AG09319 (cell line): ENCODE results near the gene CXorf38.

Experiments used
- DNase-seq: peaks from one replicate; pipeline ENCODE4 v3.0.0-alpha.2; 2010; ENCODE audit warnings: low read depth; ENCODE audit errors: extremely low read depth
- TF ChIP-seq, protein P1 (sequence below): IDR thresholded peaks from 2 replicates; pipeline ENCODE4 v1.5.1; 2011; ENCODE audit warnings: low read depth, mild to moderate bottlenecking, inconsistent platforms, low read length, moderate library complexity

CXorf38 gene

DNA sequence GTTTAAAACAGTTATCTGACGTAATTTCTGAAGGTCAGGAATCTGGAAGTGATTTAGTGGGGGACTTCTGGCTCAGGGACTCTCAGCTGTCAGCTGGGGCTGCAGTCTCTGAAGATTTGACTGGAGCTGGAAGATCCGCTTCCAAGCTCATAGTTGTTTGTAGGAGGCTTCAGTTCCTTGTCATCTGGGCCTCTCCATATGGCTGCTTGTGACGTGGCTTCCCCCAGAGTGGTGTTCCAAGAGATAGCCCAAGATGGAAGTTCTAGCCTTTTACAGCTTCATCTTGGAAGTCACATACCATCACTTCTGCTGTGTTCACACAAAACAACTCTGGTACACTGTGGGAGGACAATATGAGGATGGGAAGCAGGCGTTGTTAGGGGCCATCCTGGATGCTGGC is 22.1 kb downstream of the CXorf38 start:
- DNase-seq = no peak
- TF ChIP-seq, protein P1, sequence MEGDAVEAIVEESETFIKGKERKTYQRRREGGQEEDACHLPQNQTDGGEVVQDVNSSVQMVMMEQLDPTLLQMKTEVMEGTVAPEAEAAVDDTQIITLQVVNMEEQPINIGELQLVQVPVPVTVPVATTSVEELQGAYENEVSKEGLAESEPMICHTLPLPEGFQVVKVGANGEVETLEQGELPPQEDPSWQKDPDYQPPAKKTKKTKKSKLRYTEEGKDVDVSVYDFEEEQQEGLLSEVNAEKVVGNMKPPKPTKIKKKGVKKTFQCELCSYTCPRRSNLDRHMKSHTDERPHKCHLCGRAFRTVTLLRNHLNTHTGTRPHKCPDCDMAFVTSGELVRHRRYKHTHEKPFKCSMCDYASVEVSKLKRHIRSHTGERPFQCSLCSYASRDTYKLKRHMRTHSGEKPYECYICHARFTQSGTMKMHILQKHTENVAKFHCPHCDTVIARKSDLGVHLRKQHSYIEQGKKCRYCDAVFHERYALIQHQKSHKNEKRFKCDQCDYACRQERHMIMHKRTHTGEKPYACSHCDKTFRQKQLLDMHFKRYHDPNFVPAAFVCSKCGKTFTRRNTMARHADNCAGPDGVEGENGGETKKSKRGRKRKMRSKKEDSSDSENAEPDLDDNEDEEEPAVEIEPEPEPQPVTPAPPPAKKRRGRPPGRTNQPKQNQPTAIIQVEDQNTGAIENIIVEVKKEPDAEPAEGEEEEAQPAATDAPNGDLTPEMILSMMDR = no peak

DNA sequence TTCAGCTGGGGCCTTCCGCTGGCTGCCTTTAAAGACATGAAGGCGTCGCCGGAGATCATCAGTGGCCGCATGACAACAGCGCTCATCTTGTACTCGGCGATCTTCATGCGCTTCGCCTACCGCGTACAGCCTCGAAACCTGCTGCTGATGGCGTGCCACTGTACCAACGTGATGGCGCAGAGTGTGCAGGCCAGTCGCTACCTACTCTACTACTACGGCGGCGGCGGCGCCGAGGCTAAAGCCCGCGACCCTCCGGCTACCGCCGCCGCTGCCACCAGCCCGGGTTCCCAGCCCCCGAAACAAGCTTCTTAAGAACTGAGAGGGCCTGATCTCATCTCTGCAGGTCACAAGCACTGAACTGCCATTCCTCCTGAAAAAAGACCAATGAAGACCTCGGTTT is 23.7 kb downstream of the CXorf38 start:
- DNase-seq = no peak
- TF ChIP-seq, protein P1 = no peak

DNA sequence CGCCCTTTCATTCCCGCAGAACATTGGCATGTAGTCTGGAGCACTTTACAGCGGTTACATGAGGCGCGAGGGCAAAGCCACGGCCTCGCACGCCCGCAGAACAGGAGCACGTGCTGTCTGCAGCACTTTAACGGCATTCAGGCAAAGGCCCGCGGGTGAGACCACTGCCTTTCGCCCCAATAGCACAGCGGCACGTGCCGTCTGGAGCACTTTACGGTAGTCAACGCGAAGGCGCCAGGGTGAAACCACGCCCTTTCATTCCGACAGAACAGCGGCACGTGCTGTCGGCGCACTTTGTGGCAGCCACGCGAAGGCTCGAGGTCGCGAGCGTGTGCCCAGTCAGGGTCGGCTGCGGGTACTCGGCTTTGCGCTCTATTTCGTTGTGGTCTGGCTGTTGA is 24.2 kb downstream of the CXorf38 start, which contains the start of gene MPC1L:
Gene MPC1L, plus strand, starts transcription at position 290 of the 398 bp plus-strand sequence. CDS start 138 bp downstream, outside the sequence.
- no peak for DNase-seq
- TF ChIP-seq, protein P1 = no peak

DNA sequence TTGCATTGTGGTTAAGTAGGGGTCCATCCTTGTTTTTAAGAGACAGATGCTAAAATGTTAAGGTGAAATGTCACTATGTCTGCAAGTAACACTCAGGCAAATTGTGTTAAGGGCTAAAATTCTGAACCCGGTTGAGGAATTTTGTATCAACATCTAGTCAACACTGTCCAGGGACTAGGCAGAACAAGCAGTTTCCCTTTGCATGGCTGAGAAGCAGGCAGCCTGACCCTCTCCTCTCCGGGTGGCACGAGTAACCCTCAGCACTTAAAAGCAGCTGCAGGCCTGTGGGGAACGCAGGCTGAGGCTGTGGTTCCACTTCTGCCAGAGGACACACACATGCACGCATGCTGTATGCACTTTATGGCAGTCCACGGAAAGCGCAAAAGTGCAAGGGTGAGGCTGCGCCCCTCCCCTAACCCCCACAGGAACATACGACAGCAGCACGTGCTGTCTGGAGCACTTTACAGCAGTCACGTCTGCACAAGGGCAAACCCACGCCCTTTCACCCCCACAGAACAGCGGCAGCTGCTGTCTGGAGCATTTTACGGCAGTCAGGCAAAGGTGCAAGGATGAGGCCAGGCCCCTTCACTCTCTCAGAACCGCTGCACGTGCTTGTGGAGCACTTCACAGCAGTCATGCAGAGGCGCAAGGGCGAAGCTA is 24.8 kb downstream of the CXorf38 start:
- DNase-seq = no peak

DNA sequence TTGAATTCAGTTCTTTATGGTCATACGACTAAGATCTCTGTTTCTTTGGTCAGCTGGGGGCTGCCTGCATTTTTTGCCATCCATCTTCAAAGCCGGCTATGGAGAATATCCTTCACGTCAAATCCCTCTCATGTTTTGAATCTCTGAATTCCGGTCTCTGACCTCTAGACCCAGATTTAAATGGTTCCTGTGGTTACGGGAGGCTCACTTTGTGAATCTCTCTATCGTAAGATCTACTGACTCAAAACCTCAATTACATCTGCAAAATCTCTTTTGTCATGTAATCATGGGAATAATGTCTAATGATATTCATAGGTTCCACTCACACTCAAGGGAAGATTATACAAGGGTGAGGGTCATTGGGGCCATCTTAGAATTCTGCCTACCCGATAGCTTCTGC is 29.8 kb downstream of the CXorf38 start:
- DNase-seq = no peak
- TF ChIP-seq, protein P1 = no peak

More for the DNA sequence above, 24.8 kb downstream of the CXorf38 start:
- TF ChIP-seq, protein P1 = no peak

DNA sequence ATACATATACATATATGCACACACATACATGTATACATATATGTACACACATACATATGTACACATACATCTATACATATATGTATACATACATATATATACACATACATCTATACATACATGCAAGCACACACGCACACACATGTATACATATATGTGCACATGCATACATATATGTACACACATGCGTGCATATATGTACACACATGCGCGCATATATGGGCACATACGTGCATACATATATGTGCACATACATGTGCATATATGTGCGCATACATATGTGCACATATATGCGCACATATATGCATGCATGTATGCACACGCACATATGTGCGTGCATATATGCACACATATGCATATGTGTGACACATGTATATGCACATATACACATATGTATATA is 31.4 kb downstream of the CXorf38 start:
- no peak for DNase-seq
- TF ChIP-seq, protein P1 = no peak

DNA sequence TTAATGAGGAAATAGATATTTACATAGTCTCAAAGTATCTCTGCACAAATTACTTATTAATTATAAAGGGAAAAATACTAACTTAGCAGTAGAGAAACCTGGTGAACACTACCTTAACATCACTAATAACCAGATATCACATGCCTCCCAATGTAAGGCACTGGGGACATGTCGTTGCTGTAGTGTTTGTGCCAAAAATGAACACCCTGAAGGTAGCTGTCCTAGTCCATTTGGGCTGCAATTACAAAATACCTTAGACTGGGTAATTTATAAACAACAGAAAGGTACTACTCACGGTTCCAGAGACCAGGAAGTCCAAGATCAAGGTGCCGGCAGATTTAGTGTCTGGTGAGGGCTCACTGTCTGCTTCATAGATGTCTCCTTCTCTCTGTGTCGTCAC is 34.9 kb downstream of the CXorf38 start:
- no peak for DNase-seq
- TF ChIP-seq, protein P1 = no peak
